ENCODE data around the gene TEX22. TPM values are rescaled to one million over a fixed set of nuclear protein-coding genes. Genes with fewer than 3 reads are reported as not detected.

The TEX22 gene
- total and polyA plus RNA-seq, 8 donors: 0.18 to 0.35 TPM; not detected in 6

- Histone ChIP-seq H3K4me1 (peaks cover 0 to 11% (median 2%) of the 10 kb centered on the region in 4 donors), H3K36me3 (peaks cover 6 to 25% (median 11%) of the 10 kb centered on the region in 4 donors), H3K9me3 (no peaks in the 10 kb centered on the region), H3K27ac (no peak overlapping the region), H3K27me3 (no peaks in the 10 kb centered on the region), H3K4me3 (no peak overlapping the region)
- intact Hi-C loops (cut with DNase I; ENCODE audit: low total_unique reads): no loop called here
- WGBS, 5 donors: 78 to 84% (median 83%) methylated on average over 11 of the region's 11 CpGs
- no peak for TF ChIP-seq EP300 (IDR thresholded peaks at IDR 0.05)
- TF ChIP-seq CTCF (IDR thresholded peaks at IDR 0.05): no peak
- TF ChIP-seq POLR2AphosphoS5 (IDR thresholded peaks at IDR 0.05): no peak
- no peak for TF ChIP-seq POLR2A (IDR thresholded peaks at IDR 0.05)
- no peak for DNase-seq
Observed at GRCh38 chr14:105374389-105374788, 23.9 kb upstream of the TEX22 start.

- no peak overlapping the region for H3K4me3 ChIP-seq
Observed at GRCh38 chr14:105375635-105376057, 22.7 kb upstream of the TEX22 start.

GRCh38 chr14:105376521-105377440, 21.6 kb upstream of the TEX22 start:
- TF ChIP-seq POLR2AphosphoS5 (IDR thresholded peaks at IDR 0.05): no peak
- TF ChIP-seq CTCF (IDR thresholded peaks at IDR 0.05): no peak
- no peak for TF ChIP-seq EP300 (IDR thresholded peaks at IDR 0.05)
- no peak for TF ChIP-seq POLR2A (IDR thresholded peaks at IDR 0.05)
- no peak for DNase-seq
- Histone ChIP-seq H3K36me3 (peaks cover 4 to 32% (median 25%) of the 10 kb centered on the region in 4 donors), H3K4me1 (peaks cover 0 to 11% (median 0%) of the 10 kb centered on the region in 4 donors), H3K27ac (no peak overlapping the region), H3K27me3 (no peaks in the 10 kb centered on the region), H3K9me3 (no peaks in the 10 kb centered on the region), H3K4me3 (no peak overlapping the region)
- WGBS, 5 donors: 82 to 89% (median 87%) methylated on average over 14 to 34 of the region's 34 CpGs
- intact Hi-C loops (cut with DNase I; ENCODE audit: low total_unique reads): no loop called here

More at GRCh38 chr14:105375635-105376057, 22.7 kb upstream of the TEX22 start:
- no peak for TF ChIP-seq POLR2AphosphoS5 (IDR thresholded peaks at IDR 0.05)
- TF ChIP-seq POLR2A (IDR thresholded peaks at IDR 0.05): no peak
- TF ChIP-seq EP300 (IDR thresholded peaks at IDR 0.05): no peak
- H3K36me3 ChIP-seq: peaks cover 4 to 27% (median 17%) of the 10 kb centered on the region in 4 donors
- WGBS, 5 donors: 73 to 82% (median 75%) methylated on average over 4 of the region's 4 CpGs
- H3K4me1 ChIP-seq: peaks cover 0 to 11% (median 2%) of the 10 kb centered on the region in 4 donors
- no peaks in the 10 kb centered on the region for H3K27me3 ChIP-seq
- no peak for DNase-seq
- intact Hi-C loops (cut with DNase I; ENCODE audit: low total_unique reads): no loop called here
- H3K27ac ChIP-seq: no peak overlapping the region
- H3K9me3 ChIP-seq: no peaks in the 10 kb centered on the region

GRCh38 chr14:105377555-105378182, 20.7 kb upstream of the TEX22 start:
- intact Hi-C loops (cut with DNase I; ENCODE audit: low total_unique reads): no loop called here
- Histone ChIP-seq H3K9me3 (no peaks in the 10 kb centered on the region), H3K27ac (no peak overlapping the region), H3K4me3 (no peak overlapping the region), H3K4me1 (peaks cover 0 to 11% (median 0%) of the 10 kb centered on the region in 4 donors), H3K27me3 (no peaks in the 10 kb centered on the region), H3K36me3 (peaks cover 4 to 37% (median 34%) of the 10 kb centered on the region in 4 donors)
- no peak for DNase-seq
- 87 to 92% (median 88%) methylated on average over 17 to 23 of the region's 23 CpGs for WGBS, 5 donors
- no peak for TF ChIP-seq POLR2A (IDR thresholded peaks at IDR 0.05)
- no peak for TF ChIP-seq EP300 (IDR thresholded peaks at IDR 0.05)
- TF ChIP-seq CTCF (IDR thresholded peaks at IDR 0.05): no peak

Data from stomach (tissue), 9 donors.